A549 (cell line): ENCODE results near the gene PAK3. TPM values are rescaled to one million over a fixed set of nuclear protein-coding genes. Genes with fewer than 3 reads are reported as not detected.

Experiments
- ATAC-seq, 2 experiments: fragments of 200-7000 bp in 1 of 2; fragments of >200 bp in 1 of 2; cut with Nextera tagmentation in 1 of 2; cut with Tn5 transposase in 1 of 2; 3 replicates each; pipeline versions ENCODE4 v1.8.0 to v1.9.1; 2018 to 2020; ENCODE audit warnings: mild to moderate bottlenecking in 1 of 2, moderate library complexity in 1 of 2
- CTCF ChIA-PET: fragments of 300-600 bp; sonication (Branson Sonifier 250); formaldehyde crosslinking; extraction: SDS; loops from one replicate; lab custom pipeline; 2021; ENCODE audit warnings: antibody characterized with exemption, inconsistent platforms; lab: Yijun Ruan, JAX
- POLR2A ChIA-PET: fragments of 350-600 bp; formaldehyde crosslinking; extraction: SDS; loops from one replicate; lab custom pipeline; 2021; ENCODE audit warnings: antibody characterized with exemption, inconsistent platforms; lab: Yijun Ruan, JAX
- DNase-seq, 2 experiments: peaks; one replicate each; pipeline versions ENCODE4 v3.0.0 to v3.0.0-alpha.2; 2011 to 2016; ENCODE audit warnings: low read depth in 1 of 2, low spot score in 1 of 2
- FAIRE-seq: peaks from 2 replicates; lab custom pipeline; 2011; peaks lifted over from hg19 to GRCh38; lab: Jason Lieb, UNC
- H3K27ac ChIP-seq, 2 experiments: fragments of >200 bp; sonication (Bioruptor Twin); formaldehyde crosslinking; 3 replicates each; pipeline ENCODE4 v1.5.1; 2016 to 2017
- H3K4me1 ChIP-seq: fragments of >200 bp; sonication (Bioruptor Twin); formaldehyde crosslinking; 3 replicates; pipeline ENCODE4 v1.6.1; 2016
- H3K4me2 ChIP-seq: fragments of >200 bp; sonication (Bioruptor Twin); formaldehyde crosslinking; 3 replicates; pipeline ENCODE4 v1.6.1; 2016
- H3K4me3 ChIP-seq: fragments of >200 bp; sonication (Bioruptor Twin); formaldehyde crosslinking; 3 replicates; pipeline ENCODE4 v1.5.1; 2016
- H3K9me3 ChIP-seq: fragments of >200 bp; sonication (Bioruptor Twin); formaldehyde crosslinking; 3 replicates; pipeline ENCODE4 v1.6.1; 2016
- BHLHE40 ChIP-seq: IDR thresholded peaks from 2 replicates; pipeline ENCODE4 v1.6.1; 2012; ENCODE audit warnings: low read depth, low read length, inconsistent platforms
- CBX8 ChIP-seq: fragments of 200-600 bp; sonication (generic); IDR thresholded peaks from 2 replicates; pipeline ENCODE4 v1.6.1; 2016
- CEBPB ChIP-seq, 2 experiments: fragments of >200 bp in 1 of 2; sonication (Bioruptor Twin) in 1 of 2; formaldehyde crosslinking in 1 of 2; IDR thresholded peaks; 2 replicates each; pipeline ENCODE4 v1.6.1; 2012 to 2016
- CHD2 ChIP-seq: fragments of 150-350 bp; IDR thresholded peaks from 2 replicates; pipeline ENCODE4 v1.6.1; 2014; ENCODE audit warnings: low read length; ENCODE audit not compliant: partially characterized antibody
- CTCF ChIP-seq: fragments of >200 bp; sonication (Bioruptor Twin); formaldehyde crosslinking; IDR thresholded peaks from 3 replicates; pipeline ENCODE4 v1.5.1; 2016
- E2F6 ChIP-seq: IDR thresholded peaks from 2 replicates; pipeline ENCODE4 v1.6.1; 2012; ENCODE audit warnings: low read depth, borderline replicate concordance
- EHMT2 ChIP-seq: fragments of 200-600 bp; sonication (generic); IDR thresholded peaks from 2 replicates; pipeline ENCODE4 v1.6.1; 2016; ENCODE audit warnings: antibody characterized with exemption, low read depth, mild to moderate bottlenecking, moderate library complexity
- ELK1 ChIP-seq: fragments of 150-350 bp; IDR thresholded peaks from 2 replicates; pipeline ENCODE4 v1.6.1; 2014; ENCODE audit warnings: low read depth, mild to moderate bottlenecking, low read length
- ESRRA ChIP-seq: fragments of 150-350 bp; IDR thresholded peaks from 2 replicates; pipeline ENCODE4 v1.6.1; 2014; ENCODE audit warnings: mild to moderate bottlenecking, low read length, borderline replicate concordance
- FOSL2 ChIP-seq, 2 experiments: fragments of 450-650 bp in 1 of 2; fragments of >200 bp in 1 of 2; sonication (Bioruptor Twin) in 1 of 2; formaldehyde crosslinking; IDR thresholded peaks; 2 replicates each; pipeline versions ENCODE4 v1.5.0 to v1.6.1; 2016 to 2020; ENCODE audit warnings: mild to moderate bottlenecking in 1 of 2, moderate library complexity in 1 of 2
- HDAC2 ChIP-seq: fragments of 200-600 bp; sonication (generic); IDR thresholded peaks from 2 replicates; pipeline ENCODE4 v1.6.1; 2016
- HES2 ChIP-seq: fragments of >200 bp; sonication (Bioruptor Twin); formaldehyde crosslinking; IDR thresholded peaks from 2 replicates; pipeline ENCODE4 v1.6.1; 2016
- HMGXB4 ChIP-seq: fragments of 250-450 bp; sonication (Bioruptor Pico); IDR thresholded peaks from 2 replicates; pipeline ENCODE4 v1.5.0; 2021; ENCODE audit warnings: mild to moderate bottlenecking, moderate library complexity, borderline replicate concordance
- HOXB13 ChIP-seq: fragments of 250-450 bp; sonication (Bioruptor Pico); IDR thresholded peaks from 2 replicates; pipeline ENCODE4 v1.5.0; 2020; ENCODE audit warnings: low read depth, mild to moderate bottlenecking, moderate library complexity
- NPAS2 ChIP-seq: fragments of 250-450 bp; sonication (Bioruptor Pico); IDR thresholded peaks from 2 replicates; pipeline ENCODE4 v1.8.0; 2022; ENCODE audit warnings: mild to moderate bottlenecking, moderate library complexity, borderline replicate concordance
- NR3C1 ChIP-seq: fragments of >200 bp; sonication (Bioruptor Twin); formaldehyde crosslinking; IDR thresholded peaks from 3 replicates; pipeline ENCODE4 v1.6.1; 2017
- POLR2A ChIP-seq: IDR thresholded peaks from 2 replicates; pipeline ENCODE4 v1.6.1; 2012; ENCODE audit warnings: mild to moderate bottlenecking, low read length
- RCOR1 ChIP-seq: fragments of 150-350 bp; IDR thresholded peaks from 2 replicates; pipeline ENCODE4 v1.6.1; 2014; ENCODE audit warnings: antibody characterized with exemption, low read length, low read depth
- REST ChIP-seq: fragments of 200-600 bp; sonication (generic); IDR thresholded peaks from 2 replicates; pipeline ENCODE4 v1.6.1; 2016; ENCODE audit warnings: antibody characterized with exemption, mild to moderate bottlenecking, moderate library complexity
- RFX5 ChIP-seq: fragments of 450-650 bp; IDR thresholded peaks from 2 replicates; pipeline ENCODE4 v1.7.1; 2014; ENCODE audit warnings: antibody characterized with exemption, mild to moderate bottlenecking, moderate library complexity
- TP53 ChIP-seq: fragments of 250-450 bp; sonication (Bioruptor Pico); IDR thresholded peaks from 2 replicates; pipeline ENCODE4 v1.5.0; 2021; ENCODE audit warnings: mild to moderate bottlenecking, moderate library complexity
- ZSCAN20 ChIP-seq: fragments of 250-450 bp; sonication (Bioruptor Pico); IDR thresholded peaks from 2 replicates; pipeline ENCODE4 v1.8.0; 2022; ENCODE audit warnings: mild to moderate bottlenecking, moderate library complexity
- WGBS: methylation state at CpG from one replicate; pipeline ENCODE4 v1.1.6; 2017; ENCODE audit errors: missing lambda C conversion rate; 5-methylcytosine and 5-hydroxymethylcytosine counted together
- polyA plus RNA-seq, 4 experiments: library from polyadenylated mRNA; depleted of rRNA in 3 of 4; stranded (reverse); fragments of >200 nt; fragmentation: RNase III in 1 of 4; extraction: RNeasy Plus Mini Kit Qiagen cat#74134 plus additional on column Dnase treatment in 1 of 4; gene quantifications; 2 replicates in 3 of 4; 3 replicates in 1 of 4; pipeline ENCODE4 v1.2.3, GENCODE V29; 2011 to 2017

Gene PAK3
- polyA plus RNA-seq, 2 of the 4 experiments (the other 2 are of a cell fraction) = 0.06 to 0.17 TPM

GRCh38 chrX:111207851-111208250 lies 111.9 kb downstream of the PAK3 start:
- Histone ChIP-seq H3K27ac (no peak overlapping the region), H3K4me1 (no peaks in the 10 kb centered on the region), H3K9me3 (no peaks in the 10 kb centered on the region)
- no peak for FAIRE-seq
- WGBS = 24% methylated on average over 6 of the region's 8 CpGs
- no peak for TF ChIP-seq REST
- no peak for TF ChIP-seq HES2
- TF ChIP-seq POLR2A = no peak
- no peak for TF ChIP-seq EHMT2
- TF ChIP-seq CTCF = no peak
- no peak for TF ChIP-seq HDAC2
- no peak for TF ChIP-seq FOSL2 (IDR thresholded peaks at IDR 0.05)
- TF ChIP-seq FOSL2 (CRISPR knock-in tag; IDR thresholded peaks at IDR 0.05) = no peak
- no peak for TF ChIP-seq CEBPB (IDR thresholded peaks at IDR 0.05)
- no peak for TF ChIP-seq CBX8
- TF ChIP-seq CHD2 = no peak
- no peak for TF ChIP-seq ELK1
- TF ChIP-seq HMGXB4 (CRISPR knock-in tag) = no peak
- TF ChIP-seq, all 56 proteins: peak for 0
- POLR2A ChIA-PET = no interaction called here
- CTCF ChIA-PET = no interaction called here
- Histone ChIP-seq H3K4me2 (no peak overlapping the region), H3K4me3 (no peak overlapping the region)
- no peak for ATAC-seq
- no peak for DNase-seq

- WGBS = 39% methylated on average over 6 of the region's 6 CpGs
- no peak overlapping the region for H3K4me2 ChIP-seq
- no peaks in the 10 kb centered on the region for H3K9me3 ChIP-seq
- no peak overlapping the region for H3K4me3 ChIP-seq
- POLR2A ChIA-PET = interaction anchor here (0.6 kb wide), 1 partner anchor 10 kb away, joined by 3 read pairs; no protein-coding TSS in a partner anchor
- no peak for DNase-seq
- no peaks in the 10 kb centered on the region for H3K4me1 ChIP-seq
- TF ChIP-seq HOXB13 (CRISPR knock-in tag) (no peak), RFX5 (no peak), BHLHE40 (no peak), TP53 (CRISPR knock-in tag) (no peak), NR3C1 (no peak), E2F6 (no peak), RCOR1 (no peak), FOSL2 (IDR thresholded peaks at IDR 0.05) (no peak), FOSL2 (CRISPR knock-in tag; IDR thresholded peaks at IDR 0.05) (no peak), ZSCAN20 (CRISPR knock-in tag) (no peak), ESRRA (no peak), HMGXB4 (CRISPR knock-in tag) (no peak), NPAS2 (CRISPR knock-in tag) (no peak)
- no peak for FAIRE-seq
- CTCF ChIA-PET = no interaction called here
- no peak for ATAC-seq
- no peak overlapping the region for H3K27ac ChIP-seq
These were observed 120.4 kb downstream of the PAK3 start for GRCh38 chrX:111216293-111216801.
